Mesendoderm (in vitro differentiated cells): ENCODE measurements around the gene ARID4A.
A peak's percentile ranks its signal among the peaks of the same experiment; 100 is the strongest.

Experiments used
- DNase-seq: peaks from one replicate; pipeline ENCODE4 v3.0.0; 2013
- H2AK5ac ChIP-seq: 2 replicates; pipeline ENCODE4 v1.6.1; 2013; ENCODE audit warnings: low read length, inconsistent platforms
- H2BK120ac ChIP-seq: 2 replicates; pipeline ENCODE4 v1.6.1; 2013; ENCODE audit warnings: low read depth, mild to moderate bottlenecking, low read length, moderate library complexity, mixed read lengths
- H2BK15ac ChIP-seq: replicated peaks from 2 replicates; pipeline ENCODE4 v1.6.1; 2013; ENCODE audit warnings: low read depth, mild to moderate bottlenecking, moderate library complexity
- H2BK5ac ChIP-seq: 2 replicates; pipeline ENCODE4 v1.6.1; 2013; ENCODE audit warnings: low read length, inconsistent platforms
- H3K18ac ChIP-seq: 2 replicates; pipeline ENCODE4 v1.6.1; 2013; ENCODE audit warnings: mild to moderate bottlenecking, low read length, mixed read lengths
- H3K23ac ChIP-seq: one replicate; pipeline ENCODE4 v1.6.1; 2013; ENCODE audit warnings: low read length
- H3K27ac ChIP-seq: 2 replicates; pipeline ENCODE4 v1.5.1; 2013; ENCODE audit warnings: low read depth, mild to moderate bottlenecking, inconsistent platforms, low read length, moderate library complexity
- H3K27me3 ChIP-seq: 2 replicates; pipeline ENCODE4 v1.6.1; 2013; ENCODE audit warnings: low read length, control low read depth, mild to moderate bottlenecking, inconsistent platforms; ENCODE audit not compliant: insufficient read depth, poor library complexity
- H3K36me3 ChIP-seq: 2 replicates; pipeline ENCODE4 v1.6.1; 2013; ENCODE audit warnings: low read length, inconsistent platforms; ENCODE audit not compliant: control insufficient read depth, insufficient read depth
- H3K4ac ChIP-seq: one replicate; pipeline ENCODE4 v1.6.1; 2013; ENCODE audit warnings: low read depth, mild to moderate bottlenecking, low read length, moderate library complexity
- H3K4me1 ChIP-seq: 2 replicates; pipeline ENCODE4 v1.6.1; 2013; ENCODE audit warnings: low read depth, low read length, inconsistent platforms; ENCODE audit not compliant: control insufficient read depth
- H3K4me2 ChIP-seq: 2 replicates; pipeline ENCODE4 v1.6.1; 2013; ENCODE audit warnings: low read length
- H3K4me3 ChIP-seq: 2 replicates; pipeline ENCODE4 v1.5.1; 2013; ENCODE audit warnings: mild to moderate bottlenecking, low read length
- H3K56ac ChIP-seq: one replicate; pipeline ENCODE4 v1.6.1; 2013; ENCODE audit warnings: low read length
- H3K79me1 ChIP-seq: 2 replicates; pipeline ENCODE4 v1.6.1; 2013; ENCODE audit warnings: low read length, inconsistent platforms
- H3K79me2 ChIP-seq: 2 replicates; pipeline ENCODE4 v1.6.1; 2013; ENCODE audit warnings: mild to moderate bottlenecking, low read length; ENCODE audit not compliant: control insufficient read depth, insufficient read depth
- H3K9ac ChIP-seq: 2 replicates; pipeline ENCODE4 v1.6.1; 2013; ENCODE audit warnings: low read length, inconsistent platforms
- H4K5ac ChIP-seq: one replicate; pipeline ENCODE4 v1.6.1; 2013; ENCODE audit warnings: low read length
- H4K8ac ChIP-seq: one replicate; pipeline ENCODE4 v1.6.1; 2013; ENCODE audit warnings: low read depth, mild to moderate bottlenecking, control low read depth, low read length, moderate library complexity
- WGBS: extraction: QIAGEN DNeasy Blood & Tissue Kit; methylation state at CpG from one replicate; pipeline ENCODE4 v1.1.7; 2013; ENCODE audit warnings: low lambda C conversion rate, missing lambda C conversion rate; ENCODE audit not compliant: insufficient coverage; ENCODE audit errors: extremely low coverage; 5-methylcytosine and 5-hydroxymethylcytosine counted together

Gene ARID4A

GRCh38 chr14:58270628-58271027 is 27.7 kb upstream of the ARID4A start:
- no peak overlapping the region for H3K9ac ChIP-seq
- DNase-seq: no peak
- no peak overlapping the region for H3K4me3 ChIP-seq
- H4K8ac ChIP-seq: no peak overlapping the region
- H3K79me2 ChIP-seq: no peaks in the 10 kb centered on the region
- H2AK5ac ChIP-seq: no peak overlapping the region
- no peak overlapping the region for H2BK15ac ChIP-seq
- H3K18ac ChIP-seq: no peak overlapping the region
- H3K27me3 ChIP-seq: no peaks in the 10 kb centered on the region
- no peaks in the 10 kb centered on the region for H3K79me1 ChIP-seq
- H3K56ac ChIP-seq: no peak overlapping the region
- H3K36me3 ChIP-seq: no peaks in the 10 kb centered on the region
- H3K27ac ChIP-seq: no peak overlapping the region
- no CpG with 5 or more reads among the region's 2 CpGs for WGBS
- no peak overlapping the region for H3K4ac ChIP-seq
- H3K4me1 ChIP-seq: no peaks in the 10 kb centered on the region
- H4K5ac ChIP-seq: no peak overlapping the region
- no peak overlapping the region for H2BK120ac ChIP-seq
- H2BK5ac ChIP-seq: no peak overlapping the region
- H3K23ac ChIP-seq: no peak overlapping the region
- H3K4me2 ChIP-seq: no peak overlapping the region

DNA sequence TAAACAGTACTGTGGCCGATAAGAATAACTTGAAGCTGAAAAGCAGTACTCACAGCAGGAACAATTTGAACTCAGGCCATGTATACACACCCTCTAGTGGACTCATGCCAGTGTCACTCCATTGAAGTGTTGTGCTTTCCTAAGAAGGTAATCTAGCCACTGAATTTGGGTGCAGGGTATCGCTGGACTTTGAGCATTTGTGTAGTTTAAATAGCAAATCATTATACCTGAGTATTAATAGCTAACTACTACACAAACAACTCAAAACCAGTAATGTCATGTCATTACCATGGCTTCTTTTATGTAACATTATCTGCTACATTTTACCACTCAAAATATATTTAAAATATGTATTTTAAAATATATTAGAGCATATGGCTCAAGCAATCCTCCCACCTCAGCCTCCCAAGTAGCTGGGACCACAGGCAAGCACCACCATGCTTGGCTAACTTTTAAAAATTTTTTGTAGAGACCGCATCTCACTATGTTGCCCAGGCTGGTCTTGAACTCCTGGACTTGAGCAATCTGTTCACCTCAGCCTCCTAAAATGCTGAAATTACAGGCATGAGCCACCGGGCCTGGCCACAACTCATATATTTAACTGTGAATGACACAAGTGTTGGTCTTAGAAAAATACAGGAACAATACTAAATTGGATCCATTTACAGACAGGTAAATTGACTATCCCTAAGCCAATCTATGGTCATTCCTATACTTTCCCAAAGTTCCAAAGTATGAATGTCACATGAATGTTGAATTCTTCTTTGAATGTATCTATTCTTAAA is 25.6 kb upstream of the ARID4A start:
- Histone ChIP-seq H3K23ac (no peak overlapping the region), H3K36me3 (no peaks in the 10 kb centered on the region), H3K4ac (no peak overlapping the region), H2BK5ac (no peak overlapping the region), H3K4me2 (no peak overlapping the region), H3K27ac (no peak overlapping the region), H3K79me1 (no peaks in the 10 kb centered on the region), H4K8ac (no peak overlapping the region), H2BK120ac (no peak overlapping the region), H3K56ac (no peak overlapping the region), H3K27me3 (no peaks in the 10 kb centered on the region), H4K5ac (no peak overlapping the region), H3K9ac (no peak overlapping the region), H3K79me2 (no peaks in the 10 kb centered on the region), H3K4me3 (no peak overlapping the region), H3K4me1 (no peaks in the 10 kb centered on the region), H2AK5ac (no peak overlapping the region), H2BK15ac (no peak overlapping the region), H3K18ac (no peak overlapping the region)
- peak; percentile 37 for DNase-seq
- no CpG with 5 or more reads among the region's 4 CpGs for WGBS

- no peak overlapping the region for H4K8ac ChIP-seq
- no peak overlapping the region for H3K9ac ChIP-seq
- no peaks in the 10 kb centered on the region for H3K4me1 ChIP-seq
- no peak overlapping the region for H3K4me2 ChIP-seq
- H3K18ac ChIP-seq: no peak overlapping the region
- H3K27ac ChIP-seq: no peak overlapping the region
- DNase-seq: no peak
- no peak overlapping the region for H2BK15ac ChIP-seq
- H2BK120ac ChIP-seq: no peak overlapping the region
- no peaks in the 10 kb centered on the region for H3K79me1 ChIP-seq
- H3K23ac ChIP-seq: no peak overlapping the region
- no peak overlapping the region for H3K56ac ChIP-seq
- no peak overlapping the region for H4K5ac ChIP-seq
- H3K27me3 ChIP-seq: no peaks in the 10 kb centered on the region
- no peaks in the 10 kb centered on the region for H3K36me3 ChIP-seq
- no peaks in the 10 kb centered on the region for H3K79me2 ChIP-seq
- H3K4ac ChIP-seq: no peak overlapping the region
- H2AK5ac ChIP-seq: no peak overlapping the region
- no peak overlapping the region for H3K4me3 ChIP-seq
- no peak overlapping the region for H2BK5ac ChIP-seq
Observed at GRCh38 chr14:58274881-58275280, 23.5 kb upstream of the ARID4A start.

- H3K4me3 ChIP-seq: no peak overlapping the region
- no peak overlapping the region for H3K18ac ChIP-seq
- H3K79me2 ChIP-seq: no peaks in the 10 kb centered on the region
- no peak overlapping the region for H2BK15ac ChIP-seq
- no peak overlapping the region for H2BK5ac ChIP-seq
- H3K27me3 ChIP-seq: no peaks in the 10 kb centered on the region
- no peak overlapping the region for H3K56ac ChIP-seq
- no peak overlapping the region for H4K5ac ChIP-seq
- no peaks in the 10 kb centered on the region for H3K36me3 ChIP-seq
- H4K8ac ChIP-seq: no peak overlapping the region
- H3K9ac ChIP-seq: no peak overlapping the region
- WGBS: no CpG with 5 or more reads among the region's 2 CpGs
- H3K23ac ChIP-seq: no peak overlapping the region
- no peaks in the 10 kb centered on the region for H3K79me1 ChIP-seq
- H3K4ac ChIP-seq: no peak overlapping the region
- H3K4me1 ChIP-seq: no peaks in the 10 kb centered on the region
- H2BK120ac ChIP-seq: no peak overlapping the region
- H3K27ac ChIP-seq: no peak overlapping the region
- H2AK5ac ChIP-seq: no peak overlapping the region
- H3K4me2 ChIP-seq: no peak overlapping the region
- DNase-seq: no peak
Observed at GRCh38 chr14:58275527-58276190, 22.7 kb upstream of the ARID4A start.

GRCh38 chr14:58276208-58276607 is 22.1 kb upstream of the ARID4A start:
- Histone ChIP-seq H3K56ac (no peak overlapping the region), H3K79me1 (no peaks in the 10 kb centered on the region), H3K9ac (no peak overlapping the region), H2BK15ac (no peak overlapping the region), H2BK120ac (no peak overlapping the region), H3K4me2 (no peak overlapping the region), H3K4ac (no peak overlapping the region), H3K27ac (no peak overlapping the region), H3K18ac (no peak overlapping the region), H3K4me1 (no peaks in the 10 kb centered on the region), H3K27me3 (no peaks in the 10 kb centered on the region), H4K5ac (no peak overlapping the region), H2BK5ac (no peak overlapping the region), H3K36me3 (no peaks in the 10 kb centered on the region), H3K79me2 (no peaks in the 10 kb centered on the region), H2AK5ac (no peak overlapping the region), H3K23ac (no peak overlapping the region), H3K4me3 (no peak overlapping the region), H4K8ac (no peak overlapping the region)
- WGBS: no CpG with 5 or more reads among the region's 1 CpG
- DNase-seq: no peak
